GM19455 (cell line): ENCODE results near the gene RWDD1.

ENCODE experiments used
- ATAC-seq: cut with Tn5 transposase; IDR thresholded peaks from one replicate; pipeline ENCODE4 v1.9.1; 2021; ENCODE audit not compliant: unreplicated experiment

The RWDD1 gene

GRCh38 chr6:116570856-116571682 is at the start of gene RWDD1:
Gene RWDD1, plus strand, starts transcription at chr6:116571504. Its CDS starts 79 bp downstream, at chr6:116571583.
- ATAC-seq, result peak; percentile 94

GRCh38 chr6:116522896-116523295 is 48.4 kb upstream of the RWDD1 start:
- no peak for ATAC-seq

GRCh38 chr6:116524236-116524635 is 47.1 kb upstream of the RWDD1 start:
- no peak for ATAC-seq

GRCh38 chr6:116528133-116528532 is 43.2 kb upstream of the RWDD1 start:
- ATAC-seq, result no peak

GRCh38 chr6:116528780-116529179 is 42.5 kb upstream of the RWDD1 start:
- no peak for ATAC-seq

GRCh38 chr6:116529466-116530290 is 41.6 kb upstream of the RWDD1 start:
- ATAC-seq, result no peak

- ATAC-seq, result no peak
Measured at GRCh38 chr6:116530436-116530835, 40.9 kb upstream of the RWDD1 start.

GRCh38 chr6:116531675-116532570 is 39.4 kb upstream of the RWDD1 start:
- ATAC-seq, result peak; percentile 83

- ATAC-seq, result no peak
Measured at GRCh38 chr6:116533233-116533957, 37.9 kb upstream of the RWDD1 start.

GRCh38 chr6:116535109-116535508 is 36.2 kb upstream of the RWDD1 start:
- ATAC-seq, result no peak

- no peak for ATAC-seq
Measured at GRCh38 chr6:116536216-116536621, 35.1 kb upstream of the RWDD1 start.

GRCh38 chr6:116542426-116542825 is 28.9 kb upstream of the RWDD1 start:
- no peak for ATAC-seq

GRCh38 chr6:116543149-116543548 is 28.2 kb upstream of the RWDD1 start:
- no peak for ATAC-seq

GRCh38 chr6:116545651-116546050 is 25.7 kb upstream of the RWDD1 start, which contains the start of gene TRAPPC3L:
Gene TRAPPC3L, minus strand, starts transcription at chr6:116545684. Its CDS starts 170 bp downstream, at chr6:116545514.
- ATAC-seq, result no peak

- no peak for ATAC-seq
Measured at GRCh38 chr6:116547358-116547757, 23.9 kb upstream of the RWDD1 start.

- no peak for ATAC-seq
Measured at GRCh38 chr6:116550796-116551195, 20.5 kb upstream of the RWDD1 start.

GRCh38 chr6:116553451-116553850 is 17.9 kb upstream of the RWDD1 start, which contains the start of gene CALHM4:
Gene CALHM4, plus strand, starts transcription at chr6:116553751. Its CDS starts 43 bp downstream, at chr6:116553794.
- ATAC-seq, result no peak

- no peak for ATAC-seq
Measured at GRCh38 chr6:116556065-116556464, 15.2 kb upstream of the RWDD1 start.

- no peak for ATAC-seq
Measured at GRCh38 chr6:116556814-116557415, 14.4 kb upstream of the RWDD1 start.

- ATAC-seq, result no peak
Measured at GRCh38 chr6:116557893-116558292, 13.4 kb upstream of the RWDD1 start.
